Spleen (tissue), 7 donors: ENCODE results near the gene OBSCN.

Experiments used
- CTCF ChIP-seq, 11 experiments: fragments of 200-600 bp in 7 of 11; fragments of 450-650 bp in 4 of 11; sonication (generic) in 4 of 11; IDR thresholded peaks in 8 of 11; conservative IDR thresholded peaks in 3 of 11; 1 replicate in 7 of 11; 2 replicates in 4 of 11; pipeline versions ENCODE4 v1.4.0 to v1.8.0; 2016 to 2021; ENCODE audit warnings: antibody characterized with exemption in 11 of 11, inconsistent platforms in 4 of 11, mild to moderate bottlenecking in 1 of 11
- POLR2AphosphoS5 ChIP-seq, 3 donors: sonication (generic); formaldehyde crosslinking; IDR thresholded peaks; one replicate each; pipeline ENCODE4 v1.5.1; 2017; ENCODE audit warnings: antibody characterized with exemption in 3 of 3
- donor health status: DM: no; HTN: no; CAD: no; lungs with moderate emphysema.
- donor health status: DM: no; HTN: no; CAD: no.
- donor health status: DM: no; HTN: no; CAD: no.

- TF ChIP-seq CTCF (IDR thresholded peaks at IDR 0.05 in 8 of 11, conservative IDR thresholded peaks at IDR 0.05 in 3 of 11) (no peak), POLR2AphosphoS5 (IDR thresholded peaks at IDR 0.05) (no peak)
Observed at GRCh38 chr1:228316589-228317387, 108.9 kb downstream of the OBSCN start.
